GM21619 (cell line): ENCODE measurements around the gene INPP5J.

Experiments used
- ATAC-seq: cut with Tn5 transposase; IDR thresholded peaks from one replicate; pipeline ENCODE4 v1.9.1; 2021; ENCODE audit not compliant: unreplicated experiment

INPP5J gene

DNA sequence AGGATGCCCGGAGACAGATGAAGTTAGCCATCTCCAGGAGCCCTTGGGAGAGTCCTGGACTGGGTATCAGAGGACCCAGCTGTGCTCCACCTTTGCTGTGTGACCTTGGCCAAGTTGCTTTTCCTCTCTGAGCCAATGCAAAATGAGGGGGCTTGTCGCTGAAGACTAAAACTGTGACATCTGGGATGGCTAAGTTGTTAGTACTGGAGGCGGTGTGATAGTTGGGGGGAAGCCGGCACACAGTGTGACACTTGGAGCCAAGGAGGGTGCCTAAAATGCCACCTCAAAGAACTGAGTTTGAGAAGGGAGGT, 481 bp downstream of the INPP5J start:
- no peak for ATAC-seq

DNA sequence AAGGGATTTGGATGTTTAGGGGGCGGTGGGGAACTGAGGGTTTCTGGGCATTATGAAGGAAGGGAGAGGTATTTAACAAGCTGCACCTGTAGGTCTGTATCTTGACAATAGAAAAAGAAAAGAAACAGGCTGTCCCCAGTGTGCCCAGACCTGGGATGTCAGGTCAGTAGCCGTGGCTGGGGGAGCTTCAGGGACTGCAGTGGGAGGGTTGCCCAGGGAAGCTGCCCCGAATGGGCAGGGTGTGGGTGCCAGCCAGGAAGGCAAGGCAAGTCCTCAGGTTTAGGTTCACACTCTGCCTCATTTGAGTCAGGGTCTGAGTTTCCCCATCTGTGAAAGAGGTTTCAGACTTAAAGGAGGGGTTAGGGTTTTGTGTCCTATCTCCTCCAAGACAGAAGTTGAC, 1.5 kb downstream of the INPP5J start:
- ATAC-seq: no peak

DNA sequence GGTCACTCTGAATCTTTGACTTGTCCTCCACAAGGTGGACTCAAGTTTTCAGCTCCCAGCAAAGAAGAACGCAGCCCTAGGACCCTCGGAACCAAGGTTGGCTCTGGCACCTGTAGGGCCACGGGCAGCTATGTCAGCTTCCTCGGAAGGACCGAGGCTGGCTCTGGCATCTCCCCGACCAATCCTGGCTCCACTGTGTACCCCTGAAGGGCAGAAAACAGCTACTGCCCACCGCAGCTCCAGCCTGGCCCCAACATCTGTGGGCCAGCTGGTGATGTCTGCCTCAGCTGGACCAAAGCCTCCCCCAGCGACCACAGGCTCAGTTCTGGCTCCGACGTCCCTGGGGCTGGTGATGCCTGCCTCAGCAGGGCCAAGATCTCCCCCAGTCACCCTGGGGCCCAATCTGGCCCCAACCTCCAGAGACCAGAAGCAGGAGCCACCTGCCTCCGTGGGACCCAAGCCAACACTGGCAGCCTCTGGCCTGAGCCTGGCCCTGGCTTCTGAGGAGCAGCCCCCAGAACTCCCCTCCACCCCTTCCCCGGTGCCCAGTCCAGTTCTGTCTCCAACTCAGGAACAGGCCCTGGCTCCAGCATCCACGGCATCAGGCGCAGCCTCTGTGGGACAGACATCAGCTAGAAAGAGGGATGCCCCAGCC, 2.2 kb downstream of the INPP5J start:
- no peak for ATAC-seq

DNA sequence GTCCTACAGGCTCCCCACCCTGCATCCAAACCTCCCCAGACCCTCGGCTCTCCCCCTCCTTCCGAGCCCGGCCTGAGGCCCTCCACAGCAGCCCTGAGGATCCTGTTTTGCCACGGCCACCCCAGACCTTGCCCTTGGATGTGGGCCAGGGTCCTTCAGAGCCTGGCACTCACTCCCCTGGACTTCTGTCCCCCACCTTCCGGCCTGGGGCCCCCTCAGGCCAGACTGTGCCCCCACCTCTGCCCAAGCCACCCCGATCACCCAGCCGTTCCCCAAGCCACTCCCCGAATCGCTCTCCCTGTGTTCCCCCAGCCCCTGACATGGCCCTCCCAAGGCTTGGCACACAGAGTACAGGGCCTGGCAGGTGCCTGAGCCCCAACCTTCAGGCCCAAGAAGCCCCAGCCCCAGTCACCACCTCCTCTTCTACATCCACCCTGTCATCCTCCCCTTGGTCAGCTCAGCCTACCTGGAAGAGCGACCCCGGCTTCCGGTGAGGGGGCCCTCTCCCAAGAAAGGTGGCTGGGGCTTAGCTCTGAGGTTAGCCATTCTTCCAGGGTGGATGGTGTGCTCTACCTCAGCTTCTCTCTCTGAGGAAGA, 2.9 kb downstream of the INPP5J start:
- no peak for ATAC-seq

DNA sequence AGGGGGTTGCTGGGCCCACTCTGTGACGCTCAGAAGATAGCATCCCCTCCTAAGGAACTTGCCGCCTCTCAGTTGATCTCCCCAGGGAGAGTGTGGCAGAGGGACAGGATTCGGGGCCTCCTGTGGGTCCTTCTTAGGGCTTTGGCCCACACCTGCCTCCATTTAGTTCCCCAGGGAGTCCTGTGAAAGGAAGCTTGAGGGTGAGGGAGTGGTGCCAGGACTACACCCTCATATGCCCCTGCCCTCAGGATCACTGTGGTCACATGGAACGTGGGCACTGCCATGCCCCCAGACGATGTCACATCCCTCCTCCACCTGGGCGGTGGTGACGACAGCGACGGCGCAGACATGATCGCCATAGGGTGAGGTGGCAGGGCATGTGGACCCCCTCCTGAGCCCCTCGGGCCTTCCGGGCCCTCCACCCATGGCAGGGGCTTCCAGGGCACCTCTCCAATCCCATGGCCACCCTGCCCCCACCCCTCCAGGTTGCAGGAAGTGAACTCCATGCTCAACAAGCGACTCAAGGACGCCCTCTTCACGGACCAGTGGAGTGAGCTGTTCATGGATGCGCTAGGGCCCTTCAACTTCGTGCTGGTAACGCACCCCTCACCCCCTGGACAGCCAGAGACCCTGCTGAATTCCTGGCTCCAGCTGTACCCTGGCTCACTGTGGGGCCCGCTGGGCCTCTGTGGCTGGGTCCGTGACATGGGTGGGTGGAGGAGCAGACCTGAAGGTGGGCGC, 3.5 kb downstream of the INPP5J start:
- ATAC-seq: no peak

DNA sequence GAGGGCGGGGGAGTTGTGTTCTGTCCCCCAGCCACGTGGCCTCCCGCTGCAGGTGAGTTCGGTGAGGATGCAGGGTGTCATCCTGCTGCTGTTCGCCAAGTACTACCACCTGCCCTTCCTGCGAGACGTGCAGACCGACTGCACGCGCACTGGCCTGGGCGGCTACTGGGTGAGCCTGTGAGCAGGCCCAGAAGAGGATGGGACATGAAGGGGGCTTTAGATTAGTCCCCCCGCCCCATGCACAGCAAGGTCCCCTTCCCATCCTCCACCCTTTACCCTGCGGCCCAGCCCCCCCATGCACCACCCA, 4.1 kb downstream of the INPP5J start:
- no peak for ATAC-seq

DNA sequence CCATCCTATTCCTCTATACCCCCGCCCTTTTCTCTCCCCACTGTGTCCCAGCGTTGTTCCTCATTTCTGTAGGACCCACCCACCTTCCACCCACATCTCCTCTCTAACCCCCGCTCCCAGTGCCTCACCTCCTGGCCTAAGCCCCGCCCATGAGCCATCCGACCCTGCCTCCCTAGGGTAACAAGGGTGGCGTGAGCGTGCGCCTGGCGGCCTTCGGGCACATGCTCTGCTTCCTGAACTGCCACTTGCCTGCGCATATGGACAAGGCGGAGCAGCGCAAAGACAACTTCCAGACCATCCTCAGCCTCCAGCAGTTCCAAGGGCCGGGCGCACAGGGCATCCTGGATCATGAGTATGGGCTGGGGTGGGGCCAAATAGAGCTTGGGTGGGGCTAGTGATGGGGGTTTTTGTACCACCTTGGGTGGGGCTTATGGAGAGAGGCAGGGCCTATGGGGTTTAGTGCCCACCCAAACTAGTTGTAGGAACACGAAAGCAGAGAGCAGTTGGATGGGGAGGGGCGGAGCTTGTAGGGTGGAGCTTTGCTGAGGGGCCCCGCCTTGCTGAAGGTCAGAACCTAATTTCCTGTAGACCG, 4.5 kb downstream of the INPP5J start:
- ATAC-seq: no peak

DNA sequence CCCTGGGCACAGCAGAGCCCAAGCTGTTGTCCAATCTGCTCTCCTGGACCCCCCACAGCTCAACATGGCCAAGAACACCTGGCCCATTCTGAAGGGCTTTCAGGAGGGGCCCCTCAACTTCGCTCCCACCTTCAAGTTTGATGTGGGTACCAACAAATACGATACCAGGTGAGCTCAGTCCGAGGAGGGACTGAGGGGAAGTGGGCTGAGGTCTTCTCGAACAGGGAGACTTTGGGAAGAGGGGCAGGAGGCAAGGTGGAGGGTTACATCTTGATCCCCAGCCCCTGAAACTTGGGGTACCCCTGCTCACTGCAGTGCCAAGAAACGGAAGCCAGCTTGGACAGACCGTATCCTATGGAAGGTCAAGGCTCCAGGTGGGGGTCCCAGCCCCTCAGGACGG, 5.4 kb downstream of the INPP5J start:
- ATAC-seq: no peak

DNA sequence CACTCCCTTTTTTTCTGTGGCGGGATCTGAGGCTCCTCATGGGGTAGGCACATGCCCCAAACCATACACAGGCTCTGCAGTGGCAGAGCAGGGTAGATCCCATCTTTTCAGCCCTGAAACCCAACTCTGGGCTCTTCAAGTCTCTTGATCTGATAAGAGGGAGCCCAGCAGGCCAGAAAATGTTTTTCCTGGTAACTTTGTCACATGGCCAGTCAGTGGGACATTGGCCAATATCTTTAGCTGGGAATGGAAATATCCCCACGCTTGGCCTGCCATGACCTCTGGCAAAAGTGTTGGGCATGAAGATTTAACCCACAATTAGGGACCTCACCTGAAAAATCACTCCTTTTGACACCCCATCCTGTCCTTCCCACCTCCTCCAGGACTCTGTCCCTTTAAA, 8.1 kb downstream of the INPP5J start:
- ATAC-seq: no peak

DNA sequence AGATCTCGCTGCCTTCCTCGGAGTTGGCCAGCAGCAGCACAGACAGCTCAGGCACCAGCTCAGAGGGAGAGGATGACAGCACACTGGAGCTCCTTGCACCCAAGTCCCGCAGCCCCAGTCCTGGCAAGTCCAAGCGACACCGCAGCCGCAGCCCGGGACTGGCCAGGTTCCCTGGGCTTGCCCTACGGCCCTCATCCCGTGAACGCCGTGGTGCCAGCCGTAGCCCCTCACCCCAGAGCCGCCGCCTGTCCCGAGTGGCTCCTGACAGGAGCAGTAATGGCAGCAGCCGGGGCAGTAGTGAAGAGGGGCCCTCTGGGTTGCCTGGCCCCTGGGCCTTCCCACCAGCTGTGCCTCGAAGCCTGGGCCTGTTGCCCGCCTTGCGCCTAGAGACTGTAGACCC, 11.1 kb downstream of the INPP5J start:
- ATAC-seq: no peak

DNA sequence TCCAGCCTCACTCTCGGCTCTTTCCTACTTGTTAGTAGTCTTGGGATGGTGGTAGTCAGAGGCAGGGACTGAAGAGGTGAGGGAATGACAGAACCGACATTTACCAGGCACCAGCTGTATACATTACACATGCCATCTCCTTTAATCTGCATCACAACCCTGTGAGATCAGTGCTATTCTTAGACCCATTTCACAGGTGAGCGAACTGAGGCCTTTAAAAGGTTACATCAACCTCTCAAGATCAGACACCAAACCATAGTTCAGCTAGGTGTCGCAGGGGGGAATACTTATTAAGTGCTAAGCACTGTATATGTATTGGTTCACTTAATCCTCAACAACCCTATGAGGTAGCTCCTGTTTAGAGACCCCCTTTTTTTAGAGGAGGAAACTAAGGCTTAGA, 11.9 kb downstream of the INPP5J start:
- ATAC-seq: no peak

DNA sequence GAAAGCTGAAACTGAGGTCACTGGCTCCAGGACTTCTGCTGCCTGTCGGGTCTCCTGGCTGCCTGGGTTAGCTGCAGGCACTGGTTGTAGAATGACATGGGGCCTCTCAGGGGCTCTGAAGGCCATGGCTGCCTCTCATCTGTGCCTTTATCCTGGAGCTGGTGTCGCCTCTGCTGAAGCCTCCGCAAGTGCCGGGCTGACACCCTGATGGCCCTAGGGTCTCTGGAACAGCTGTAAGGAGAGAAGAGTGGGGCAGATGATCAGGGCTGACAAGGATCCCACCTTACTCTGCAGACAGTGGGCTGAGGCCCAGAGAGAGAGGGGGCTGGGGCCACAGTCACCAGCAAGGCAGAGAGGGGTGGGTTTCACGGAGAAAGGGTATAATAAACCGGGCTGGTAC, 12.9 kb downstream of the INPP5J start:
- no peak for ATAC-seq

DNA sequence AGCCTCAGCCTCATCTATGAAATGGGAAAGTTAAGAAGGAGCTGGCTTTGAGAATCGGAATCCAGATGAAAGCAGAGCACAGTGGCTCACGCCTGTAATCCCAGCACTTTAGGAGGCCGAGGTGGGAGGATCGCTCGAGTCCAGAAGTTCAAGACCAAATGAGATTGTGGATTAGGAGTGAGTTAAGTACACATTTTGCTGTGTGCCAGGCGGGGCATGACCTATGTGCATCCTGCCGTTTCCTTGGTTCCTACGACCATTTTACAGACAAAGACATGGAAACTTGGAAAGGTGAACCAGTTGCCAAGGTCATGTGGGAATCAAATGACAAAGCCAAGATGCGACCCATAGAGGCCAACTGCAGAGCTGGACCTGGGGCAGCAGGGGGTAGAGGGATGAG, 13.4 kb downstream of the INPP5J start:
- ATAC-seq: no peak

DNA sequence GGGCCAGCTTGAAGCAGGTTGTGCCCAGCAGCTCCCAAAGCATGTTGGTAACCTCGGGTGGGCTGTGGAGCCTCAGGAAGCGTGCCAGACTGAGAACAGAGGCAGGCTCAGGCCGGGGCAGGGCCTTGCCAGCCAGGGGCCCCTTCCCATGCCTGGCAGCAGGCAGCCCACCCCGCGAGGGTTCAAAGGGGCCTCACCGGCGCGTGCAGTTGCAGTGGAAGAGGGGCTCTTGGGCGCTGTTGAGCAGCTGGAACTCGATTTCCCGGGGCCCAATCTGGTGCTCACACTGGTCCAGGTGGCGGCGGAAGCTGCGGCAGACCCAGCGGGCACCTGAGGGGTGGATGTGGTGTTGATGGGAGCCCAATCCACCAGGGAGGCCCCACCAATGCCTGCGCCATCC, 13.9 kb downstream of the INPP5J start:
- ATAC-seq: no peak

DNA sequence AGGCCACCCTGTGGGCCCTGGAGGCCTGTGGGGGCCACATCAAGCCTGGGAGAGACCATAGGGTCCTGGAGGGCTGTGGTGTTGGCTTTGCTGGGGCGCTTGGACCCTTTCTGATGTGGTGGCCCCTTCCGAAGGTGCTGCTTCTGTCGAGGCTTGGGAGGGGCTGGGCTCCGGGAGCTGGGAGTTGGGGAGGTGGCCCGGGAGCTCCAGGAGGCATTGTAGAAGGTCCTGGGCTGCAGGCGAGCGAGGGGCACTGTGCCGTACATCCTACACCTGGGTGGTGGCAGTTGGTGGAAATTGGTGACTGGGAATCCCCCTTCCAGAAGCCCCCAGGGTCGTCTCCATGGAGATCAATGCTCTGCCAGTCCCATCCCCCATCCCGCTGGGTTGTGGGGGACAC, 15.0 kb downstream of the INPP5J start:
- no peak for ATAC-seq

DNA sequence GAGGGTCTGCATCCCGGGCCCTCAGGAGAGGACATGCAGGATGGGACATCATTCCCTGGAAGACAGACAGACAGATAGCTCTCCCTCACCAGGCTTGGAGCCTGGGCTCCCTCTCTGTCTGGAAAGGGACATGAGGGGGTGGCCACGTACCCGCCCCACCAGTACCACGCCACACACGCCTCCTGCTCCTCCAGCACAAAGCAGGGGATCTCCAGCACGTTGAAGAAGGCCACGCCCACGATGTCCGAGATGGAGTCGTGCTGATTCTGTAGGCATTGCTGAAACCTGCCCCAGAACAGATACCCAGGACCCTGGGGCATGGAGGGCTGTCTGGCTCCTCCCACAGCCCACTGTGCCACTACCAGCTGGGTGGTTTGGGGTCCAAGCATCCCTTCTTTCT, 15.4 kb downstream of the INPP5J start:
- no peak for ATAC-seq

DNA sequence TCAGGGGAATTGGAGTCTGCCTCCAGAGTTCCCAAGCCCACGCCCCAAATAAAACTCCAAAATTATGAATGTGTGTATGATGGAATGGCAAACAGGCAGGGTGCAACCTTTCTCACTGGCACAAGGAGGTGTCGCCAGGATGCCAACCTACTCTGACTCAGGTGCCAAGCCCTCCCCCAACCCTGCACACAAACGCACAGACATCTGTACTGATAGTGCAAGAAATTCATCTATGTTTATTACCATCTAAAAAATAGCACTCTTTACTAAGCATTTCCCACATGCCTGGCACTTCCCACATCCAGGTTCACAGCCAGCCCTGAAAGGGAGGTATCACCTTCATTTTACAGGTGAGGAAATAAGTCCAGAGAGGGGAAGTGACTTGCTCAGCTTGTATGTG, 16.3 kb downstream of the INPP5J start:
- ATAC-seq: no peak

DNA sequence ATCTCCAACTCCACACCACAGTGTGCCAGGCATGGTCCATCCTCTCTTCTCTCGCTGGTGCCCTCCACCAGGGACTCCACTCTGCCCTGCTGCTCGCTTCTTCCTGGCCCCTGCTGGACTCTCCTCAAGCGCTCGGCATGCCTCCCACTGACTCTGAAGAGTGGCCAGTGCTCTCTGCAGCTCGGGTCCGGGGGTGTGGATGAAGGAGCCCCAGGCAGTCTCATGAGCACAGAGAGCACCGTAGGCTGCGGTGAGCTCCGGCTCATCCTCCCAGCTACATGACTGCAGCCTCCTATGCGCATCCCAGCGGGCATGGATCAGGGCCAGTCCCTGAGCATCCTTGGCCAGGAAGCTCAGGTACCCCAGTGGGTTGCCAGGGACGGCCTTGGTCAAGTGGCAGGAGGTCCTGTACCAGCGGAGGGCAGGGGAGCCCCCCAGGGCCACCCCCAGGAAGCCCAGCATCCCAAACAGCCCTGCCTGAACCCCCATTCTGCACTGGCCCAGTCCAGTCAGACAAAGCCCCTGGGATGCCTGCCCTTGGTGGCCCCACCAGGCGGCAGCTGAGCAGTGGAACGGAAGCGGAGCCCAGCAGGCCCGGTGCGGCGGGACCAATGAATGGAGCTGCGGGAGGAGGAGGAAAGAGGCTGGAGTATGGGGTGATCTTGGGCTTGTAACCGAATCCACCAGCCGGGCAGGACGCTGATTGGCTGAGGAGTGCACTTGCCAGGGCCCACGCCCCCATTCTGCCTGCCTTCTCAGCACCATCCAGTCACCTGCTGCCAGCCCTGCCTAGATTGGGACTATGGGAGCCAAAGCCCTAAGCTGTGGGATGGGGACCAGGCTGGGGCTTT, 17.3 kb downstream of the INPP5J start, which contains the start of gene PLA2G3:
Gene PLA2G3 (minus strand): TSS at position 643 of the 851 bp plus-strand sequence. CDS start 154 bp downstream, at position 489.
- no peak for ATAC-seq

DNA sequence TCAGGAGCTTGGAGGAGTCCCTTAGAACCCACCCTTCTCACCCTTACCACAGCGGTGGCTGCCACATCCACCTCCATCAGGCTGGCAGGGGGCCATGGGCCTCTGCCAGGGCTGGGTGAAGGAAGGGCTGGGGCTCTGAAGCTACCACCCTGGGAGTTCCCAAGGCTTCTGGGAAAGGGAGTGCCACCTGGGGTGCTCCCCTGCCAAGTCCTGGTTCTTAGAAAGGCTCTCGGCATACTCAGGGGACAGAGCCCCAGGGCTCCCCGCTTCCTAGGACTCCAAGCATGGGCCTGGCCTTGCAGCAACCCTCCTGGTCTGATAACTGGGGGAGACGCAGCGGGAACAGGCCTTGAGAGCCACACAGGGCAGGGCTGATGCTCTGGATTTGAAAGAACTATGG, 18.0 kb downstream of the INPP5J start:
- no peak for ATAC-seq

DNA sequence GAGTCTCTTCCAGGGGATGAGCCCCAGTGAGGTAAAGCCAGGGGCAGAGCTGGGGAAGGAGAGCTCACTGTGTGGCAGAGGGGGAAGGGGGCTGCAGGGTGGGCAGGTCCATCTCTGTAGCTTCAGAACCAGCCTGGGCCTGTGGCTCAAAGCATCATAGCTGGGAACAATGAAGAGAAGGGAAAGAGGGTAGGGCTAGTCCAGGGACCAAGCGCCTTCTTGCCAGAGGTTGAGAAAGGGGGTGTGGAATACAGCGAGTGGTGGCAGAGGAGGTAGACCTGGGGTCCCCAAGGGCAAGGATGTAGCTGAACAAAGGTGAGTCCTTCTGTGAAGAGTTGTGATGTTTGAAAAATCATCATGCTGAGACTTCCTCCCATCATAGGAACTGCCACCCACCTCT, 18.8 kb downstream of the INPP5J start:
- ATAC-seq: no peak

DNA sequence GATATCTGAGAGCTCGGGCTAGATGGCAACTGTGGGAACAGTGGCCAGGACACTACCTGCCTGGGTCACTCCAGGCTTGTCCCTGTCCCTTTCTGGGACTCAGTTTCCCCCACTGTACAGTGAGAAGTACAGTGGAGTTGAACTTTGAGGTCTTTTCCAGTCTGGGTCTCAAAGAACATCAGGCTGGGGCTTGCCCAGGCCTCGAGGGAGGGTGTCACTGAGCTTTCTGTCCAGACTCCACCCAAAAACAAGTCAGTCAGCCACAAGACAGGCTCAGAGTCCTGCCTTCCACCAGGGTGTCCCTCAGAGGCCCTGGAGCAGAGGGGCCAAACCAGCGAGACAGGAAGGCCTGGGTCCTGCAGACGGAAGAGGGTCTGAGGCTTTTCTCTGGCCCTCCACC, 19.5 kb downstream of the INPP5J start:
- no peak for ATAC-seq

DNA sequence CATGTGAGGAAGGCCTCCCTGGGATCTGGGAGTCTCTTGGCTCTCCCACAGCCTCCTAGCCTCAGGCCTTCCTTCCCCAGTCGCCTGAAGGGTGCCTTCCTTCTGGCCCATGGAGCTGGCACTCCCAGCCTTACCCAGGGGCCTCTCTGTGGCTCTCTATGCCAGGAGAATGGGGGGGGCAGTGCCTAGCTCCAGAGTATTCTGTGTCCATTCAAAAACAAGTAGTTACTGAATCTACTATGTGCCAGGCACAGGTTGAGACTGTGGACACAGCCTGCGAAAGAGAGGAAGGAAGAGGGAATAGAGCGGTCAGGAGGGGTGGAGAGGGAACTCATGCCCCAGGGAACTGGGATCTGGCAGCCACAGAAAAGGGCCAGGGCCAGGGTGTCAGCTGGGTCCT, 20.3 kb downstream of the INPP5J start:
- no peak for ATAC-seq
